NCI-H1417 (cell line): ENCODE results near the gene ADAMTS7.
"Not testable (repeated sequence)": the region's sequence is repeated elsewhere in the genome, so short reads cannot be mapped to it uniquely, and the experiment has no call there.

Experiments
- DNase-seq, 3 experiments: peaks; one replicate each; lab custom pipeline; 2025; lab: John Stamatoyannopoulos, UW

ADAMTS7 gene

DNA sequence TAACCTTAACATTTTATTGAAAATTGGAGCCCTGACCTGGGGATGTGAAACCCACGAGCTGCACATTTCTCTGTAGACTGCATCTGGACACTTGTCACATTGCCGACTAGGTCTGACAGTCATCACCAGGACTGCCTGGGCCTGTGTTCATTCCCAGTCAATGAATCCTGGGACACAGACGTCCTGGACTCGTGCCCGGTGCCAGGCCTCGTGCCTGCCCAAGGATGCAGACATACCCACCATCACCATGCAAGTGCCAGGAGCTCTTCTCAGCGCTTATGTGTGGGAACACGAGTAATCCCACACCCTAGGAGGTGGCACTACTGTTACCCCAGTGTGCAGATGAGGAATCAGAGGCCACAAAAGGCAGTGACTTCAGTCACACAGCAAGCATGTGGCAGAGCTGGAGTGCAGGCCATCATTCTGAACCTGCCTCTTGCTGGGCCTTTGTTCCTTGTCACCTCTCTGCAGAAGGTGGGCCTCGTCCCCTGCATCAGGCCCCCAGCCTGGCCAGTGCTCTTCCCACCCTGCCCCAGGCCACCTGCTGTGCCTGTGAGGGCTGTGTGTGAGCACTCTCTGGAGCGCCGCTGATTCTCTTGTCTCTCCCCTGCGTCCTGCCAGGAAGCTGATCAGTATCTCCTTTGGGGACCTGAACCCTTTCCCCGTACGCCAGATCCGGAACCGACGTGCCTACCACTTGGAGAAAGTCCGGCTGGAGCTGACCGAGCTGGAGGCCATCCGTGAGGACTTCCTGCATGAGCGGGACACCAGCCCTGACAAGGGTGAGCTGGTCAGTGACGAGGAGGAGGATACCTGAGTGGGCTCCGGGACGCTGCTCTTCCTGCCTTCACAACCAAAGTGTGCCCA lies 58.5 kb downstream of the ADAMTS7 start:
- DNase-seq, result no peak

DNA sequence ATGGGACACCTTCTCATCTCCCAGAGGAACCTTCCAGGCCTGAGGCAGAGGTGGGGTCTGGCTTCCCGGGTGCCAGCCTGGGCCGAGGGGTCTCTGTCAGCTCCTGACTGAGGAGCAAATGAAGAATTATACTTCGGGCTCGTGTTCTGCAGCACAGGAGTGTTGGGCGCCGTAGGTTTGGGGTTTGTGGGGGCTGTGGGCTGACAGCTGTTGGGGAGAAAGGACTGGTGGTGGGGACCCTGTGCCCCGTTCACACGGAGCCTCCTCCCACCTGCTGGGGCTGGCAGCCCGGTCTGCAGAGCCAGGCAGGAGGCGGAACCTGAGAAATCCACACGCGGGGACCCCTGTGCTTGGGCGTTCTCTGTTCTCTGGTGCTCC lies 59.7 kb downstream of the ADAMTS7 start:
- DNase-seq, result no peak

DNA sequence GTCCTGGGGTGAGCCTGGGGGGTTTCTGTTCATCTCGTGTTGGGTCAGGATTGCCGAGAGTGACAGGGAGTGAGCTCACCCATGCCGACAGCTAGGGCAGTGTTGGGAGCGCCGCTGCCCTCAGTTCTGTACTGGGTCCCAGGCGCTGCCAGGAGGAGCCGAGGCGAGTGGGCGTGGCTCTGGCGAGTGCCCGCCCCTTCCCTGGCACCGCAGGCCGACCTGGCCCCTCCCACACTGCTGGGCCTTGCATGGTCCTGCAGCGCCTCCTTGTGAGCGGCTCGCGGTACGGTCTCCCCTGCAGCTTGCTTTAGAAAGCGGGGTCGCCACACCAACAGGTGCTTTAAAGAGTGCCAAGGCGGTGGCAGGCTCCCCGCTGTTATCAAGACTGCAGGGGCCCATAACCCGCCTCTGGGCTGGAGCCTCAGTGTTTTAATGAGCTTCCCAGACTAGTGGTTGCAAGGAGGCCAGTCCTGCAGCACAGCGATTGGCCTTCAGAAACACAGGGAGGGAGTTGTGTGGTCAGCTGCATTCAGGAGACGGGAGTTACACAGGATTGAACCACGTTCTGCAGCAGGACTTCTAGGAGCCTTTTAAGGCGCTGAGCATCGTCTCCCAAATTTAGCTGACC lies 60.2 kb downstream of the ADAMTS7 start:
- DNase-seq, result peak; percentile 82 to 97 (median 91)

DNA sequence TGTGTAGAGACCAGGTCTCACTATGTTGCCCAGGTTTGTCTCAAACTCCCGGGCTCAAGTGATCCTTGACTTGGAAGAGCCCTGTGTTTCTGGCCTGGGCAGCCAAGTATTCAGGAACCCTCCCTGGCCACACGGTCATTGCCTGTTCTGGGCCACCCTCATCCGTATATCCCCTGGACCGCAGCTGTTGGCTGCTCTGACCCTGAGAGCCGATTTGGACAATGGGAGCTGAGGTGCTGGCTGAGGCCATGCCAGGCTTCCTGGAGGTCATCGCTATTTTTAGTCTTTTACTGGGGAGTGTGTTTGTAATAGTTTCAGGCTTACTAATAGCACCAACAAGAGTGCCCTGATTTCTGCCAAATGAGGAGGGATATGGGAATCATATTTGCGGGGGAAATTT lies 60.7 kb downstream of the ADAMTS7 start:
- DNase-seq, result peak in 1 of 3 experiments; percentile 44

DNA sequence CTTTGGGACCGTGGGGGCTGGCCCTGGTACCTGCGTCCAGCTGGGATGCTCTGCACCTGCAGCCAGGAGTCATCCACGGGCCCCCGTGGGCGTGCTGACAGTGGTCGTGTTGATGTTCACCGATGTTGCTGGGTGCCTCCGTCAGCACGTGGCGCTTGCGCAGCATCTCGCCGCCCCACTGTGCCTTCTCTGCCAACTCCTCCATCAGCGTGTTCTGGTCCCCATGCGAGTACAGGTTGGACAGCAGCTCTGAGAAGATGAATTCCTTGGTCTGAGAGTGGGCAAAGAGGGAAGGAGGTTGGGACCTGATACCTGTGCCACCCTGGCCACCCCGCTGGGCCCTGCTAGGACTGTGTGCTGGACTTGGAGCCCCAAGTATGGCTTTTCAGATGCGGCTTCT lies 61.4 kb downstream of the ADAMTS7 start:
- DNase-seq, result no peak

DNA sequence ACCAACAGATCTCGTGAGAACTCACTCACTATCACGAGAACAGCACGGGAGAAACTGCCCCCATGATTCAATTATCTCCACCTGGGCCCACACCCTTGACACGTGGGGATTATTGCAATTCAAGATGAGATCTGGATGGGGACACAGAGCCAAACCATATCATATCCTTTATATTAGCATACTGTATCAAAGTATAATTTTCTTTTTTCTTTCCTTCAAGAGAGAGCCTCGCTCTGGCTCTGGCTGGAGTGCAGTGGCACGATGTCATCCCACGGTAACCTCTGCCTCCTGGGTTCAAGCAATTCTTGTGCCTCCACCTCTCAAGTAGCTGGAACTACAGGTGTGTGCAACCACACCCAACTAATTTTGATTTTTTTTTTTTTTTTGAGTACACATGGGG lies 63.4 kb downstream of the ADAMTS7 start:
- not testable (repeated sequence) for DNase-seq

DNA sequence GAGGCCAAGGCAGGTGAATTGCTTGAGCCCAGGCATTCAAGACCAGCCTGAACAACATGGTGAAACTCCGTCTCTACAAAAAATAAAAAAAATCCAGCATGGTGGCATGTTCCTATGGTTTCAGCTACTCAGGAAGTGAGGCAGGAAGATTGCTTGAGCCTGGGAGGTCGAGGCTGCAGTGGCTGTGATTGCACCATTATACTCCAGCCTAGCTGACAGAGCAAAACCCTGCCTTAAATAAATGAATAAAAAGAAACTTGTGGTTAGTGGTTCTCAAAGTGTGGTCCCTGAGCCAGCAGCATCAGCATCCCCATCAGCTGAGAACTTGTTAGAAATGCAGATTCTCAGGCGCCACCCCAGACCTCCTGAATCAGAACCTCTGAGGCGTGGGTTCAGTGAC lies 69.6 kb downstream of the ADAMTS7 start:
- not testable (repeated sequence) for DNase-seq

DNA sequence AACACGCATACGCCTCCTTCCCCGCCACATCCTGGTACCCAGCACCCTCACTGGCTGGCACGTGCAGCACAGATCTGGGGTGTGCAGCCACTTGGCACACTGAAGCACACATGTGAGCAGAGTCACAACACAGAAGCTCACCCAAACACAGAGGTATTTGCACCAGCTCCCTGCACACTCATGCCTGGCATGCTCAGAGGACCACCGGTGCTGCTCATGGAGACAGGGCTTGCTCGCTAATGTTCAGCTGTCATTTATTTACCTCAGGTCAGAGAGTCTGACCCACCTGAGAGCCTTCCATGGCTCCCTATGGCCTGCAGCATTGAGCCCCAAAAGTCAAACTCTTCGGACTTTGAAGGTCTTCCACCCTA lies 70.4 kb downstream of the ADAMTS7 start:
- no peak for DNase-seq

DNA sequence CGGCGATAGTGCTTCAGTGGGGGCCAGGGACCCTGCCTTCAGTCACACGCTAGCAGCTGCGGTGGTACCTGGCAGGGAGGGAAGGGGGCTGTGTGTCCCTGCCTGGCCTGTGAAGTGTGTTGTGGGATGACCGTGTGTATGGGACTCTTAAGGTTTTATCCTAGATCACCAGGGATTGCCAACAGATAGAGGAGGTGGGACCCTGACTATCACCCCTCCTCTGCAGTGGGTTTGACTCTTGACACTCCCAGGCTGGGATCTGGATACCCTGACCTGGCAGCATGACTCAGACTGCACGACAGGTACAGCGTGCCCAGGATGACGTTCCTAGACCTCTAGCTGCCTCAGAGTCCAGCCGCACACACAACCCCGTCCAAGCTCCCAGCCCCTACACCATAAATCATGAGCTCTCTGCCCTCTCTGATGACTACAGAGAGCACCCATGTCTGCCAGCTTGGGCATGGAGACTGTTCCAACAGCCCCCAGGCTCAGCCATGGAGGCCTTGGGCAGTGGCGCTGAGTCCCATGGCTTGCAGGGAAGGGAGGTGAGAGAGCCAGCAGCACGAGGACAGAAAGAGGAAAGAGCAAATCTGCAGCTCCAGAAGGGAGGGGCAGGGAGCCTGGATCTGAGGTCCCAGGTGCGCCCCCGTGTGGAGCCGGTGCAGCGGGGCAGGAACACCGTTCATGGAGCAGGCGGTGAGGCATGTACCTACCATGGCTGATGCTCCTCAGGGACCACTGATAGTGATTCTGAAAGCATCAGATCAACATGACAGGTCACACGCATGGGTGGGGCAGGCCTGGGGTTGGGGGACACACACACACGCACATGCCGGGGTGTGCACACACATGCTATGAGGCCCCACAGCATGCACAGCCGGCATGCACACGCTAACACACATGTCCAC lies 71.0 kb downstream of the ADAMTS7 start:
- DNase-seq, result peak in 2 of 3 experiments; percentile 31 to 39

DNA sequence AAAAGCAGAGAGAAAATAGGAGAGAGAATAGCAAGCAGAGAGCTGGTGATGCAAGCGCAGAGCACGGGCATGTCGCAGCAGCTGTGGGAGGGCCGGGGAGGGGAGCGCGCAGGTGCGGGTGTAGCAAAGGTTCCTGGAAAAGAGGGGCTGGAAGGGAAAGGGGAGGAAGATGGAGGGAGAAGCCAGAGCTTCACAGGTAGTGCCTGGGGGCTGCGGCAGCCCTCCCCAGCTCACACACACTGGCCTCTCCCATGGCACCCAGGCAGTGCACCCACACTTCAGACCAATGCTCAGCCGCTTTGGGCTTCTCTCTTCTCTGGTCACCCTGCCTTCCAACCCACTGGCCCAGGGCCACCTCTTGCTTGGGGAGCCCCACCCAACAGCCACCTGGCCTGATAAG lies 72.1 kb downstream of the ADAMTS7 start:
- no peak for DNase-seq

DNA sequence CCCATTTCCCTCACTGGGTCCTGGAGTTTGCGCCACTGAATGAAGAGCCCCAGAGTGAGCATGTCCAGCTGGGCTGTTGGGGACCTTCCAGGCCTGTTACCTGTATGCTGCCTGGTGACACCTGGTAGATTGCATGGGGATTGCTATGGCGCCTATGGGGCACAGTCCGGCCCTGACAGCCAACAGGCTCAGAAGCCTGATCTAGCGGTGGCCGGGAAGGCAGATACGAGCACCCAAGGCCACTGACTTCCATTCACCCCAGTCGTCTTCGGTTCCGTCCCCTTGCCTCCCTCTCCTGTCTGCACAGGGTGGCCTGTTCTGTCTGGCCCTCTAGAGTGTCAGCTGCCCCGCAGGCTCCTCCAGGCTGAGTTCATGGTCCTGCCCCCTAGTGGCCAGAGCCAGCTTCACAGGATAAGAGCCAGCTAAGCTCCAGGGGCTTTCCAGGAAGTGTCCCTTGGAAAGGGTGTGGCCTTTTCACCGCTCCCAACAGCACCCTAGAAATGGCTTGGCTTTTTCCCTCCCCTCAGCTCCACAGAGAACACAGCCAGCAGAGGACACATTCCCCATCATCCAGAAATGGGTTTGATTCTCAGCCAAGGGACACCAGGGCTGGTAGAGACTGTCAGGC lies 73.2 kb downstream of the ADAMTS7 start:
- peak in 1 of 3 experiments; percentile 16 for DNase-seq

DNA sequence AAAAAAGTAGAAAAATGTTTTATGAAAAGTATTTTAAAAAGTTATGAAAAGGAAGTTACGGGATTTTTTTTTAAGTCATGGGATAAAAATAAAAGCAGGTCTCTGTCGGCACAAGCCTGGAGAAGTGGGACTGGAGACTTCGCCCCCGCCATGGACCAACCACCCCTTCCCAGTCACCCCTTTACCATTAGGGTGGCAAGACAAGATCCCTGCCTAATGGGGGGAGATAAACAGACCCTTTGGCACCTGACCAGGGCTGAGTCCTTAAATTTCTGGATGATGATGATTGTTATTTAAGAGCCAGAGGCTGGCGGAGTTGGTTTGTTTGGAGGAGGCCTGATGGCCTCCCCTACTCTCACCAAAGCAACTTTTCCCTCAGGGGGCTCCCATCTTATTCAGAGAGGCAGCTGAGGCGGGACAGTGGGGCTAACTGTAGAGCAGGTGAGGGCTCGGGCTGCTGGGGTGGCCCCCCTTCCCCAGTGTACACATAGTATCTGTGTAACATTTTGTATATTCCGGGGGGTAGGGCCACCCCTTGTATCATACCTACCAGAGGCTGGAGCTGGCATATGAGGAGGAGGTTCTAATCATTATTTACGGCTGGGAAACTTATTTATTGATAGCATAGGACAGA lies 74.0 kb downstream of the ADAMTS7 start:
- no peak for DNase-seq

DNA sequence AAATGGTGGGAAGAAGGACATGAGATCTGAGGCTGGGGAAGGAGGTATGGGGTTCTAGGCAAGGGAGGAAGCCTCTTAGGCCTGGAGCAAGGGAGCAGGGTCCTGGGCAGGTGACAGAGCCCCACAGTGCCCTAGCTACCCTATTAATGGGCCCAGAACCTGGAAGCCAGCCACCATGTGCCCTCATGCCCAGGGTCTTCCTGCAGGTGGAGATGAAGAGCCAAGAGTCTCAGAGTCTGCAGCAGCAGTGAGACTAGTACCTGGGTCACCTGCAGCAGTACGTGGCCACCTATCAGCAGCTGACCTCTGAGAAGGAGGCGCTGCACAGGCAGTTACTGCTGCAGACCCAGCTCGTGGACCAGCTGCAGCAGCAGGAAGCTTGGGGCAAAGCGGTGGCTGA lies 75.0 kb downstream of the ADAMTS7 start:
- not testable (repeated sequence) for DNase-seq

DNA sequence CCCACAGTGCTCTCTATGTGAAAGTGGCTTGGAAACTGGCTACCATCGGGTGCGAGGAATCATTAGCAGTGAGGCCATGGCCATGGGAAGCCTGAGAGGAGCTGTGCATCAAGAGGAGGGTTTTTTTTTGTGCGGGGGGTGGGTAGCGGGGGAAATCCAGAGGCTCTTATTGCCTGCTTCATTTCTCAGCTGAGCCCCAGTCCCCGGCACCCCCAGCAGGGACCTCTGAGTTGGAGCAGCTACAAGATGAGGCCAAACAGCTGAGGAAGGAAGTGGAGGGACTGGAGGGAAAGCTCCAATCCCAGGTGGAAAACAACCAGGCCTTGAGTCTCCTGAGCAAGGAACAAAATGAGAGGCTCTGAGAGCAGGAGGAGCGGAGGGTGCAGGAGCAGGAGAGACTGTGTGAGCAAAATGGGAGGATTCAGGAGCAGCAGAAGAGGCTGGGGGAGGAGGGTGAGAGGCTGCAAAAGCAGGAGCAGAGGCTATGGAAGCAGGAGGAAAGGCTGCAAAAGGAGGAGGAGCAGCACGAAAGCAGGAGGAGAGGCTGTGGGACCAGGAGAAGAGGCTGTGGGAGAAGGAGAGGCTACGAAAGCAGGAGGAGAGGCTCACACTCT lies 76.7 kb downstream of the ADAMTS7 start:
- DNase-seq, result no peak

DNA sequence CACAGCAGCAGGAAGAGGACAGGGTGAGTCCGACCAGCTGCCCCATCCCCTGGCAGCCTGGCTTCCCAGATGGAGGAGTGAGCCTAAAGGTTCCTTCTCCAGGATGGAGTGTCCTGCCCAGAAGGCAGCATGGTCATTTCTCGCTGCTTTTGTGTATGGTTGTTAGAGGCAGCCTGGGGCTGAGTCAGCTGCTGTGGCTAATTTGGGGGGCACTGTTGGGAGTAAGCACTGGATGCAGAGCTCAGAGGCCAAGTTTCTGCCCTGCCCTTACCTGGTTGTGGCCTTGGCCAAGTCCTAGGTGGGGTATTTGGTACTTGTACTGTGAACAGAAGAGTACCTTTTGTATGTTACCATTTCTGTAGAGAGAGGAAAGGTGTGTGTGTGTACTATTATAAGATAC lies 78.6 kb downstream of the ADAMTS7 start:
- DNase-seq, result no peak

DNA sequence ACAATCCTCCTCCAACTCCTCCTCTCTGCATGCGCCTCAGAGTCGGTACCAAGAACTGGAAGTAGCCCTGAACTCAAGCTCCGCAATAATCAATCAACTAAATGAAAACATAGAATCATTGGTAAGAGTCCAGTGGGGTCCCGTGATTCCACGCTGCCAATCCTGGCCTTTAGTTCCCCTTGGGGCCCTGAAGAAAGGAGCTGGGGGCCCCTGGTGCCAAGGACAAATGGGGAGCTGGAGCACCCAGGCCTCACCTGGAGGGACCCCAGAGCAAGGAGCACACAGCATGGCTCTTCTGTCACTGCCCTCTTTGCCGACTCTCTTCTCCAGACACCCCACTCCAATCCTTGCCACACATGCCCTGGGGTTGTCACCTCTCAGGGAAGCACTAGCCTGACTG lies 80.3 kb downstream of the ADAMTS7 start:
- DNase-seq, result no peak

DNA sequence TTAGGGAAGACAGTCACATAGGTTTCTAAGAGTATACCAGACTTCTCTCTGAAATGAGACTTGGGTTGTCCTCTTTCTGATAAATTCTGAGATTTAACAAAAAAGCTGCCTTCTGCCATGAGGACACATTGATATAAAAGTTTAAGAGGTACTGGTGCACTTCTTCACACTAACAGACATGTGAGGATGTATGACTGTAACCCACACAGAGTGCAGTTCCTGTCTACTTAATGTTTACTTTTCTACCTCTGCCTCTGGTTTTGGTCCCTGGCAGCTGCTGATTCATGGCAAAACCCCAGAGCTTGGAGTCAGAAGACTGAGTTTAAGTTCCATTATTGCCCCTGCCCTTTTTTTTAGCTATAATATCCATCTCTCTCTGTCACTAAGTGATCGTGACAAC lies 82.8 kb downstream of the ADAMTS7 start:
- DNase-seq, result not testable (repeated sequence)

DNA sequence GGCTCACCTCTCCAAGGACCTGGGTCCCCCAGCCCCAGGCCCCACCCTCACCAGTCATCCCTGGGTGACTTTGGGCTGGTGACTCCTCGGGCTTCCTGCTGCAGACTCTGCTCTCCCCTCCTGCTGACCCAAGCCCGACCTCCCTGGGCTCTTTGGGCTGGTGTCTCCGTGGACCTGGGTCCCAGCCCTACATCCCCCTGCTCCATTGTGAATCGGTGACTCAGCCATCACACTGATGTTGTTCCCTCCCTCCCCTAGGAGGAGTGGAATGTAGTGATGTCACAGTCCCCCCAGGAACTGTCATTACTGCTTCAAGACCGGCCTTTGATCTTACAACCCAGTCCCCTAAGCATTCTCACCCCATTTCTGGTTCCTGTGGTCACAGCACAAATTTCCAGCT lies 83.7 kb downstream of the ADAMTS7 start:
- no peak for DNase-seq

DNA sequence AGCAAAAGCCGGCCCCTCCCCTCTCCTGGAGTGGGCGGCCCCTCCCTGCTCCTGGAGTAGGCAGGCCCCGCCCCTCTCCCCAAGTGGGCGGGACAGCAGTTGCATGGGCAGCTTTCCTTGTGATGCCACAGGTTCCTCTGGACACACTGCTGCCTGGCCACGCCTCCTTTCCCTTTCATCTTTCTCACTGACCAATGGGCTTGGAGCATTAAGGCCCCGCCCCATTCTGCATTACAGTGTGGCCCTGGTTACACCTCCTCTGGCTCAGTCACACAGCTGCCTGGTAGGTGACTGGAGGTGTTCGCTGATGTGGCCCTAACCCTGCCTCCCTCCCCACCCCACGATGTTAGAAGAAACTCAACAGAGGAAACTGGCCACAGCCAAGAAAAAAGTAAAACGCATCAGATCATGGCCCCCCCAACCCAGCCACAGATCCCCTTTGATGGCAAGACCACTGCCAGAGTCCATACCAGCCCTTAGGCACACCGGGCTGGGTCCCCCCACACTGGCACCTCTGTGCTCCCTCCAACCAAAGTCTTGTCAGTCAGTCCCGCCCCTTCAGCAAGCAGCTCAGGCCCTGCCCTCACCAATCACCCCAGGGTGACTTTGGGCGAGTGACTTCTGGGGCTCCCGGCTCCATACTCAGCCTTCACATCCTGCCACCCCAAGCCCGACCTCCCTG lies 84.3 kb downstream of the ADAMTS7 start:
- peak in 2 of 3 experiments; percentile 18 to 43 for DNase-seq

DNA sequence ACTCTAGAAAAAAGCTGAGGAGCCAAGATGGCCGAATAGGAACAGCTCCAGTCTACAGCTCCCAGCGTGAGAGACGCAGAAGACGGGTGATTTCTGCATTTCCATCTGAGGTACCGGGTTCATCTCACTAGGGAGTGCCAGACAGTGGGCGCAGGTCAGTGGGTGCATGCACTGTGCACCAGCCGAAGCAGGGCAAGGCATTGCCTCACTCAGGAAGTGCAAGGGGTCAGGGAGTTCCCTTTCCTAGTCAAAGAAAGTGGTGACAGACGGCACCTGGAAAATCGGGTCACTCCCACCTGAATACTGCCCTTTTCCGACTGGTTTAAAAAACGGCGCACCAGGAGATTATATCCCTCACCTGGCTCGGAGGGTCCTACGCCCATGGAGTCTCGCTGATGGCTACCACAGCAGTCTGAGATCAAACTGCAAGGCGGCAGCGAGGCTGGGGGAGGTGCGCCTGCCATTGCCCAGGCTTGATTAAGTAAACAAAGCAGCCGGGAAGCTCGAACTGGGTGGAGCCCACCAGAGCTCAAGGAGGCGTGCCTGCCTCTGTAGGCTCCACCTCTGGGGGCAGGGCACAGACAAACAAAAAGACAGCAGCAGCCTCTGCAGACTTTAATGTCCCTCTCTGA lies 91.3 kb downstream of the ADAMTS7 start:
- DNase-seq, result peak in 1 of 3 experiments; percentile 51
